Measurements from ENCODE around the gene CUL1. TPM values are rescaled to one million over a fixed set of nuclear protein-coding genes. Genes with fewer than 3 reads are reported as not detected.

The CUL1 gene
- total RNA-seq, 1 experiment from 2014 or later = 72.3 TPM

DNA sequence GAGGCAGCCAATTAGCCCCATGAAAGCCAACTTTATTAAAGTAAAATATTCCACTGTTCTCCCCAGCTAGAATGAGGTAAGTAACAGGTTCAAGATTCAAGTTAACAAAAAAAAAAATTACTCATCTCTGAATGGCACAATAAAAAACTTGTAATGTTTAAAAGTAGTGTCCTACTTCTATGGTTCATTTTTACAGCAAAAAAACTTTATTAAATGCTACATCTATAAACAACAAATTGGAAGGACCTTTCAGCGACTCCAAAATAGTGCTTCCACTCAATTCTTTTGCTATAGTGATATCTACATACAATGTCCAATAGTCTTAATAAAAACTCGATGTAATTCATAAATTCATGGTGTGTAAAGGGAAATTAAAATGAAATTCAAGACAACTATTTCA is 126.2 kb downstream of the CUL1 start:
- WGBS (ENCODE audit: extremely low coverage, insufficient read length, low lambda C conversion rate) = no CpG with 5 or more reads among the region's 2 CpGs
- peaks cover 0 to 3% of the 10 kb centered on the region in 2 experiments; a peak in 2 of 4 replicates for H3K4me1 Mint-ChIP-seq
- no peak overlapping the region for H3K27ac ChIP-seq (ENCODE audit: insufficient read length, low read depth, low read length)
- H2BK12ac ChIP-seq (ENCODE audit: insufficient read length, low read depth, low read length) = no peak overlapping the region
- peaks cover 5 to 51% (median 36%) of the 10 kb centered on the region in 3 experiments; a peak in 5 of 7 replicates for H3K36me3 Mint-ChIP-seq (ENCODE audit: insufficient read depth in 1 of 3, low read depth in 3 of 3)
- H4K8ac ChIP-seq (replicated peaks; ENCODE audit: insufficient read length, low read depth, low read length) = no peak overlapping the region
- no peak for DNase-seq
- no peak overlapping the region for H2AFZ ChIP-seq (ENCODE audit: low read length)
- no peak overlapping the region for H2BK120ac ChIP-seq (ENCODE audit: low read depth, low read length, poor library complexity, severe bottlenecking)
- no peak overlapping the region for H3K4me3 Mint-ChIP-seq
- H4K20me1 ChIP-seq (ENCODE audit: control insufficient read depth, insufficient read depth, insufficient read length) = no peaks in the 10 kb centered on the region
- no peaks in the 10 kb centered on the region for H3K9me3 Mint-ChIP-seq
- no peaks in the 10 kb centered on the region for H3K4me1 ChIP-seq (ENCODE audit: insufficient read depth, low read length)
- no peak overlapping the region for H4K91ac ChIP-seq (ENCODE audit: insufficient read length, low read depth, low read length)
- no peaks in the 10 kb centered on the region for H3K79me1 ChIP-seq (ENCODE audit: insufficient read depth, low read depth, low read length, poor library complexity, severe bottlenecking)
- H3T11ph ChIP-seq (ENCODE audit: low read length) = no peak overlapping the region
- no peak overlapping the region for H2BK20ac ChIP-seq (ENCODE audit: low read depth, low read length, poor library complexity, severe bottlenecking)
- H3K4me2 ChIP-seq (ENCODE audit: insufficient read depth, insufficient read length, low read length) = no peak overlapping the region
- H3K27ac Mint-ChIP-seq = no peak overlapping the region
- H2BK15ac ChIP-seq (ENCODE audit: low read depth, low read length) = no peak overlapping the region
- H3K9me3 ChIP-seq (ENCODE audit: control insufficient read depth, low read depth, low read length) = no peaks in the 10 kb centered on the region
- no peak overlapping the region for H3K4ac ChIP-seq (ENCODE audit: low read depth, low read length)
- H3K27me3 Mint-ChIP-seq (ENCODE audit: low read depth) = no peaks in the 10 kb centered on the region
- TF ChIP-seq, protein P1, sequence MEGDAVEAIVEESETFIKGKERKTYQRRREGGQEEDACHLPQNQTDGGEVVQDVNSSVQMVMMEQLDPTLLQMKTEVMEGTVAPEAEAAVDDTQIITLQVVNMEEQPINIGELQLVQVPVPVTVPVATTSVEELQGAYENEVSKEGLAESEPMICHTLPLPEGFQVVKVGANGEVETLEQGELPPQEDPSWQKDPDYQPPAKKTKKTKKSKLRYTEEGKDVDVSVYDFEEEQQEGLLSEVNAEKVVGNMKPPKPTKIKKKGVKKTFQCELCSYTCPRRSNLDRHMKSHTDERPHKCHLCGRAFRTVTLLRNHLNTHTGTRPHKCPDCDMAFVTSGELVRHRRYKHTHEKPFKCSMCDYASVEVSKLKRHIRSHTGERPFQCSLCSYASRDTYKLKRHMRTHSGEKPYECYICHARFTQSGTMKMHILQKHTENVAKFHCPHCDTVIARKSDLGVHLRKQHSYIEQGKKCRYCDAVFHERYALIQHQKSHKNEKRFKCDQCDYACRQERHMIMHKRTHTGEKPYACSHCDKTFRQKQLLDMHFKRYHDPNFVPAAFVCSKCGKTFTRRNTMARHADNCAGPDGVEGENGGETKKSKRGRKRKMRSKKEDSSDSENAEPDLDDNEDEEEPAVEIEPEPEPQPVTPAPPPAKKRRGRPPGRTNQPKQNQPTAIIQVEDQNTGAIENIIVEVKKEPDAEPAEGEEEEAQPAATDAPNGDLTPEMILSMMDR (conservative IDR thresholded peaks at IDR 0.05) = no peak
- no peak overlapping the region for H2AK5ac ChIP-seq (ENCODE audit: insufficient read length, low read length)
- no peaks in the 10 kb centered on the region for H3K79me2 ChIP-seq (ENCODE audit: insufficient read depth, low read length)
- H3K23me2 ChIP-seq (ENCODE audit: insufficient read length, low read depth, low read length, poor library complexity, severe bottlenecking) = no peaks in the 10 kb centered on the region
- H3K56ac ChIP-seq (ENCODE audit: insufficient read length, low read depth, low read length) = no peak overlapping the region
- no peak overlapping the region for H3K23ac ChIP-seq (ENCODE audit: insufficient read length, low read depth, low read length)
- no peaks in the 10 kb centered on the region for H3K27me3 ChIP-seq (ENCODE audit: insufficient read depth, low read length)
- H3K18ac ChIP-seq (ENCODE audit: insufficient read length, low read depth, low read length) = no peak overlapping the region
- no peak overlapping the region for H4K5ac ChIP-seq (ENCODE audit: insufficient read length, low read depth, low read length)
- H3K14ac ChIP-seq (ENCODE audit: insufficient read depth, low read length) = no peak overlapping the region
- no peak overlapping the region for H2BK5ac ChIP-seq (ENCODE audit: insufficient read length, low read length)
- H3K9ac ChIP-seq (ENCODE audit: extremely low read depth, insufficient read length, low read length) = no peak overlapping the region
